Measurements from ENCODE around the gene FJX1.

DNA sequence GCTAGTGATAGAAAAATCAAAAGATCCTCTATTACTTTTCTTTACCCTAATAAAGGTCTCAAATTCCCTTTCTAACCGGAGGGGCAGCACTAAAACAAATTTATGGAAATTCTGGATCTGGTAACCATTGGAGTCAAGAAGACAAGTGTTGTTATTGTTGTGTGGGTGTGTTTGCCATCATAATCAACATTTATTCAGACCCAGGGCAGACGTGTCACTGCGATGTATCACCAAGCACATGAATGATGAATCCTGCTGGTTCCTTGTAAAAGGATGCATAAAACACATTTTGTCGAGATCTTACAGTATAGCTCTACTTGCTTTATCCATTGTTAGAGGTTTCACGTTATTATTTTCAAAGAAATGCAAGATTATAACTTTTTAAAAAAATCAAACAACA lies 12.1 kb upstream of the FJX1 start:
- TF ChIP-seq RAD21 (IDR thresholded peaks at IDR 0.05; ENCODE audit: low read depth): no peak
- TF ChIP-seq YY1 (IDR thresholded peaks at IDR 0.05; ENCODE audit: low read depth): no peak
- TF ChIP-seq, protein P1, sequence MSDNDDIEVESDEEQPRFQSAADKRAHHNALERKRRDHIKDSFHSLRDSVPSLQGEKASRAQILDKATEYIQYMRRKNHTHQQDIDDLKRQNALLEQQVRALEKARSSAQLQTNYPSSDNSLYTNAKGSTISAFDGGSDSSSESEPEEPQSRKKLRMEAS (IDR thresholded peaks at IDR 0.05): no peak
- TF ChIP-seq, protein P2, sequence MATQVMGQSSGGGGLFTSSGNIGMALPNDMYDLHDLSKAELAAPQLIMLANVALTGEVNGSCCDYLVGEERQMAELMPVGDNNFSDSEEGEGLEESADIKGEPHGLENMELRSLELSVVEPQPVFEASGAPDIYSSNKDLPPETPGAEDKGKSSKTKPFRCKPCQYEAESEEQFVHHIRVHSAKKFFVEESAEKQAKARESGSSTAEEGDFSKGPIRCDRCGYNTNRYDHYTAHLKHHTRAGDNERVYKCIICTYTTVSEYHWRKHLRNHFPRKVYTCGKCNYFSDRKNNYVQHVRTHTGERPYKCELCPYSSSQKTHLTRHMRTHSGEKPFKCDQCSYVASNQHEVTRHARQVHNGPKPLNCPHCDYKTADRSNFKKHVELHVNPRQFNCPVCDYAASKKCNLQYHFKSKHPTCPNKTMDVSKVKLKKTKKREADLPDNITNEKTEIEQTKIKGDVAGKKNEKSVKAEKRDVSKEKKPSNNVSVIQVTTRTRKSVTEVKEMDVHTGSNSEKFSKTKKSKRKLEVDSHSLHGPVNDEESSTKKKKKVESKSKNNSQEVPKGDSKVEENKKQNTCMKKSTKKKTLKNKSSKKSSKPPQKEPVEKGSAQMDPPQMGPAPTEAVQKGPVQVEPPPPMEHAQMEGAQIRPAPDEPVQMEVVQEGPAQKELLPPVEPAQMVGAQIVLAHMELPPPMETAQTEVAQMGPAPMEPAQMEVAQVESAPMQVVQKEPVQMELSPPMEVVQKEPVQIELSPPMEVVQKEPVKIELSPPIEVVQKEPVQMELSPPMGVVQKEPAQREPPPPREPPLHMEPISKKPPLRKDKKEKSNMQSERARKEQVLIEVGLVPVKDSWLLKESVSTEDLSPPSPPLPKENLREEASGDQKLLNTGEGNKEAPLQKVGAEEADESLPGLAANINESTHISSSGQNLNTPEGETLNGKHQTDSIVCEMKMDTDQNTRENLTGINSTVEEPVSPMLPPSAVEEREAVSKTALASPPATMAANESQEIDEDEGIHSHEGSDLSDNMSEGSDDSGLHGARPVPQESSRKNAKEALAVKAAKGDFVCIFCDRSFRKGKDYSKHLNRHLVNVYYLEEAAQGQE (IDR thresholded peaks at IDR 0.05; ENCODE audit: low read depth): no peak
- TF ChIP-seq EP300 (IDR thresholded peaks at IDR 0.05; ENCODE audit: borderline replicate concordance): no peak
- TF ChIP-seq TAF1 (IDR thresholded peaks at IDR 0.05; ENCODE audit: low read depth): no peak
- TF ChIP-seq, protein P3, sequence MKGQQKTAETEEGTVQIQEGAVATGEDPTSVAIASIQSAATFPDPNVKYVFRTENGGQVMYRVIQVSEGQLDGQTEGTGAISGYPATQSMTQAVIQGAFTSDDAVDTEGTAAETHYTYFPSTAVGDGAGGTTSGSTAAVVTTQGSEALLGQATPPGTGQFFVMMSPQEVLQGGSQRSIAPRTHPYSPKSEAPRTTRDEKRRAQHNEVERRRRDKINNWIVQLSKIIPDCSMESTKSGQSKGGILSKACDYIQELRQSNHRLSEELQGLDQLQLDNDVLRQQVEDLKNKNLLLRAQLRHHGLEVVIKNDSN (IDR thresholded peaks at IDR 0.05): no peak
- TF ChIP-seq ZBTB7A (IDR thresholded peaks at IDR 0.05; ENCODE audit: low read depth): no peak
